ENCODE results near the gene SLC44A2. TPM values are rescaled to one million over a fixed set of nuclear protein-coding genes. Genes with fewer than 3 reads are reported as not detected.
A peak's percentile ranks its signal among the peaks of the same experiment; 100 is the strongest.

The SLC44A2 gene
- 129 TPM for total RNA-seq (ENCODE audit: unreplicated experiment)
- long read RNA-seq, transcript SLC44A2-202 (22 exons, 3,301 nt): major isoform, 5 of 30 reads
- long read RNA-seq, partial matches to known transcripts: 4 of 30 reads
- long read RNA-seq, other reads (novel, unspliced or antisense): 21 of 30 reads

DNA sequence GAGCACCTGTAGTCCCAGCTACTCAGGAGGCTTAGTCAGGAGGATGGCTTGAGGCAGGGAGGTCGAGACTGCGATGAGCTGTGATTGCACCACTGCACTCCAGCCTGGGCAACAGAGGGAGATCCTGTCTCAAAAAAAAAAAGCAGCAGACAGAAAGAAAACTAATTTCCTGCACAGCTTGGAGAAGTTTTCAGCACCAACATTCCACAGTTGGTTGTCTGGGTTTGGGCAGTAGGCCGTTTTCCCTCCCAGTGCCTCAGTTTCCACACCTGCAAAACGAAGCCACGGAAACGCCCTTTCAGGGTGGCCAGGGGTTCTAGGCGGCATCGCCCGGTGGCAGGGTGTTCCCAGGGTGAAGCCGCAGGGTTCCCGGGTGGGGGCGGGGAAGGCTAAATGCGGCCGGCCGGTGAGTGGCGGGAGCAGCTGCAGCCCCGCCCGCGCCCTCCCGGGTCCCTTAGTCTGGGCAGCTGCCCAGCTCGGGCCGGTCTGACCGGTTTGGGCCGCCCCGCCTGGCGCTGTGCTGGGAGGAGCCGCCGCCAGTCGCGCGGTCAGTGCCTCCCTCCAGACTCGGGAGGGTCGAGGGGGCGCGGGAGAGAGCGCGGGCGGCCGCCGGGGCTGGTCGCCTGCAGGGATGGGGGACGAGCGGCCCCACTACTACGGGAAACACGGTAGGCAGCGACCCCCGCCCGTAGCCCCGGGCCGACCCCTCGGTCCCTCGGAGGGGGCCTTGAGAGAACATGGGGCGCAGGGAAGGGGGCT is at the start of gene SLC44A2:
Gene SLC44A2 (plus strand): TSS at position 551 of the 759 bp plus-strand sequence. CDS start 81 bp downstream, at position 632.
- Mint-ChIP-seq H3K27ac (ENCODE audit: unreplicated experiment) (no peak within 1 kb of the TSS), H3K9me3 (ENCODE audit: unreplicated experiment) (peaks cover 4% of the 10 kb centered on the region), H3K4me1 (ENCODE audit: low read depth, unreplicated experiment) (peaks cover 6% of the 10 kb centered on the region), H3K27me3 (ENCODE audit: unreplicated experiment) (no peaks in the 10 kb centered on the region), H3K36me3 (ENCODE audit: unreplicated experiment) (peaks cover 4% of the 10 kb centered on the region), H3K4me3 (ENCODE audit: unreplicated experiment) (peak within 1 kb of the TSS; percentile 77)
- no peak for TF ChIP-seq CTCF (IDR thresholded peaks at IDR 0.05; ENCODE audit: partially characterized antibody, unreplicated experiment)
- peak; percentile 64 for DNase-seq

DNA sequence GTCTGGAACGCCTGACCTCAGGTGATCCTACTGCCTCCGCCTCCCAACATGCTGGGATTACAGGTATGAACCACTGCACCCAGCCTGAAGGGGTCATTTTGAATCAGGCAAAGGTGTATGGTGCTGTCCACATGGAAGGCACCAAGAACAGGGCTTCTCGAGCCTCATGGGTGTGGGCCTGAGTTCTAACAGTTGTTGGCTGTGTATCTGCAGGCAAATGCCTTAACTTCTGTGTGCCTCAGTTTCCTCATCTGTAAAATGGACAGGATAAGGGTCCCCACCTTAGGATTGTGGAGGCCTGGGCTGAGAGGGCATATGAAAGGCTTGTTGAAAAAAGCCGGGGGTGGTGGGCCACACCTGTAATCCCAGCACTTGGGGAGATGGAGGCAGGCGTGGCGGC is 47.4 kb upstream of the SLC44A2 start:
- H3K9me3 Mint-ChIP-seq (ENCODE audit: unreplicated experiment): peaks cover 3% of the 10 kb centered on the region
- H3K36me3 Mint-ChIP-seq (ENCODE audit: unreplicated experiment): no peaks in the 10 kb centered on the region
- DNase-seq: no peak
- peaks cover 5% of the 10 kb centered on the region for H3K27me3 Mint-ChIP-seq (ENCODE audit: unreplicated experiment)
- H3K4me3 Mint-ChIP-seq (ENCODE audit: unreplicated experiment): no peak overlapping the region
- no peak overlapping the region for H3K27ac Mint-ChIP-seq (ENCODE audit: unreplicated experiment)
- H3K4me1 Mint-ChIP-seq (ENCODE audit: low read depth, unreplicated experiment): no peaks in the 10 kb centered on the region
- no peak for TF ChIP-seq CTCF (IDR thresholded peaks at IDR 0.05; ENCODE audit: partially characterized antibody, unreplicated experiment)

DNA sequence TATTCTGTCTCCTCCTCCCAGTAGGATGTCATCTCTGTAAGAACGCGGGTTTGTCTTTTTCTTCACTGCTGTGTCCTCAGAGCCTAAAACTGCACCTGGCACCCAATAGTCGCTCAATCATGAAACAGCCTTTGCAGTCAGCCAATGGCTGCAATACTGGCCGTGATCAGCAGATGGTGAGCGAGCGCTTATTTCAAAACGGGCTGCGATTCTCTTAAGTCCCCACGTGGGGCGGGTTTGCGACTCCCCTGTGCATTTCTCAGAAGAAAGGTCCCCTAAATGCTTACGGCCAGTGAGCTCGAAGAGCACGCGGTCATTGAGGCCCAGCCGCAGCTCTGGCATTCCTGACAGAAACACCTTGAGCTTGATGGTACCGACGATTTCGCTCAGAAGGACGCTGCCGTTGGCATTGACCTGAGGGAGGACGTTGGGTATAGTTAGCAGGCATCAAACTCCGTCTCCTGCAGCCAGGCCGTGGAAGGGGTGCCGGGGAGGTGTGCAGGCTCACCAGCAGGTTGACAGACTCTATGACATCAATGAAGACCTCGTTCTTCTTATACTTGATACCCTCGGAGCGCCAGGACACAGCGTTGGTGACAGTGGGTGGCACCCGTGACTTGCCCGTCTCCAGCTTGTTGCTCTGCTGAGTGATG is 44.2 kb upstream of the SLC44A2 start:
- H3K4me1 Mint-ChIP-seq (ENCODE audit: low read depth, unreplicated experiment): no peaks in the 10 kb centered on the region
- H3K9me3 Mint-ChIP-seq (ENCODE audit: unreplicated experiment): no peaks in the 10 kb centered on the region
- H3K4me3 Mint-ChIP-seq (ENCODE audit: unreplicated experiment): peak overlapping the region; percentile 32
- H3K36me3 Mint-ChIP-seq (ENCODE audit: unreplicated experiment): no peaks in the 10 kb centered on the region
- H3K27me3 Mint-ChIP-seq (ENCODE audit: unreplicated experiment): peaks cover 6% of the 10 kb centered on the region
- TF ChIP-seq CTCF (IDR thresholded peaks at IDR 0.05; ENCODE audit: partially characterized antibody, unreplicated experiment): peak; percentile 89
- H3K27ac Mint-ChIP-seq (ENCODE audit: unreplicated experiment): no peak overlapping the region
- peak; percentile 89 for DNase-seq

GRCh38 chr19:10582091-10582490 is 43.3 kb upstream of the SLC44A2 start:
- no peaks in the 10 kb centered on the region for H3K36me3 Mint-ChIP-seq (ENCODE audit: unreplicated experiment)
- TF ChIP-seq CTCF (IDR thresholded peaks at IDR 0.05; ENCODE audit: partially characterized antibody, unreplicated experiment): no peak

More at GRCh38 chr19:10582091-10582490, 43.3 kb upstream of the SLC44A2 start:
- no peaks in the 10 kb centered on the region for H3K9me3 Mint-ChIP-seq (ENCODE audit: unreplicated experiment)
- H3K4me1 Mint-ChIP-seq (ENCODE audit: low read depth, unreplicated experiment): no peaks in the 10 kb centered on the region
- no peak overlapping the region for H3K4me3 Mint-ChIP-seq (ENCODE audit: unreplicated experiment)
- no peak overlapping the region for H3K27ac Mint-ChIP-seq (ENCODE audit: unreplicated experiment)
- H3K27me3 Mint-ChIP-seq (ENCODE audit: unreplicated experiment): peaks cover 8% of the 10 kb centered on the region
- no peak for DNase-seq
